Body of pancreas (tissue), 4 donors: ENCODE measurements around the gene KLHL15.

Source experiments
- CTCF ChIP-seq, 7 experiments: fragments of 450-650 bp in 4 of 7; fragments of 200-600 bp in 3 of 7; sonication (generic) in 3 of 7; IDR thresholded peaks; one replicate each; pipeline ENCODE4 v1.5.1; 2016 to 2019; ENCODE audit warnings: antibody characterized with exemption in 7 of 7
- POLR2A ChIP-seq, 3 donors: fragments of 450-650 bp; IDR thresholded peaks; one replicate each; pipeline ENCODE4 v1.6.1; 2016; ENCODE audit warnings: antibody characterized with exemption in 3 of 3, mild to moderate bottlenecking in 2 of 3

DNA sequence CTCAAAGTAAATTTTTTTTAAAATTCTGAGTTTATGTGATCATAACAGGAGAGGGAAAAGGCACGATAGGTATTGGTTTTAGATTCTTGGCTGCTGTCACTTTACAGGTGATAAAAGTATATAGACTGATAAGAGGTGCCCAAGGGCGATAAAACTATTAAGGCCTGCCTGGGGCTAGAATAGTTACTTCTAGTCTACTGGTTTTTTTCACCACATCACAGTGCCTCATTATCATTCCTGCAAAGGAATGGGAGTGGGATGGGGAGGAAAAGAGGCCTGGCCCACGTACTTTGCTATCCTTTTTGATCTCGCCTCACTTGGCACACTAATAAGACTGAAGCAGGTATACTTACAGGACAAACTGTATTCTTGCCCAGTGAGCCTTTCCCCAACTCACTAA is 72.6 kb downstream of the KLHL15 start:
- TF ChIP-seq CTCF (IDR thresholded peaks at IDR 0.05) (no peak), POLR2A (IDR thresholded peaks at IDR 0.05) (no peak)
